HG02642 (cell line): ENCODE data around the gene ANKS3.
"Not testable (repeated sequence)": the region's sequence is repeated elsewhere in the genome, so short reads cannot be mapped to it uniquely, and the experiment has no call there.

ENCODE experiments used
- ATAC-seq: cut with Tn5 transposase; IDR thresholded peaks from one replicate; pipeline ENCODE4 v1.9.1; 2021; ENCODE audit warnings: mild to moderate bottlenecking; ENCODE audit not compliant: unreplicated experiment, poor library complexity

The ANKS3 gene

DNA sequence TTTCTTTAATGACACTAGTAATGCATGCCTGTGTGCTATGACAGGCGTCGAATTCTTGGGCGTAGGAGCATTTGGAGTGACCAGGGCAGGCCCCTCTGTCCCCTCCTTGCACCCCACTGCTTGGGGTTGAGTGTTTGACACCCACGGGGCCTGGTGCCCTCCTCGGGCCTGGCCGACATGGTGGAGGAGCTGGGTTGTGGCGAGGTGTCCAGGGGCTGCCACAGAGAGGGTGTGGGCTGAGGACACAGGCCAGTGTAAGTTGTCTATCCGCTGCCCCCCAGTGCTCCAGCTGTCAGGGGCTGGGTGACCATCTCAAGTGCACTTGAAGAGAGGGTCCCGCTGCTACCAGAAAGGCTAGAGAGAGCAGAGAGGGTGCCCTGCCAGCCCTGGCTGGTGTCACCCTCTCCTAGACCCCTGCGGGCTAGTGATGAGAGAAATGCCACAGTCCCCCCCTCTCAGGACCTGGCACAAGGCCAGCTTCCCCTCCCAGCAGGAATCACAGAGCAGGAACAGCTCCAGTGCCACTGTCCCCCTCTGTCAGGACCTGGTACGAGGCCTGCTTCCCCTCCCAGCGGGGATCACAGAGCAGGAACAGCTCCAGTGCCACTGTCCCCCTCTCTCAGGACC is 79.0 kb downstream of the ANKS3 start:
- ATAC-seq = no peak

DNA sequence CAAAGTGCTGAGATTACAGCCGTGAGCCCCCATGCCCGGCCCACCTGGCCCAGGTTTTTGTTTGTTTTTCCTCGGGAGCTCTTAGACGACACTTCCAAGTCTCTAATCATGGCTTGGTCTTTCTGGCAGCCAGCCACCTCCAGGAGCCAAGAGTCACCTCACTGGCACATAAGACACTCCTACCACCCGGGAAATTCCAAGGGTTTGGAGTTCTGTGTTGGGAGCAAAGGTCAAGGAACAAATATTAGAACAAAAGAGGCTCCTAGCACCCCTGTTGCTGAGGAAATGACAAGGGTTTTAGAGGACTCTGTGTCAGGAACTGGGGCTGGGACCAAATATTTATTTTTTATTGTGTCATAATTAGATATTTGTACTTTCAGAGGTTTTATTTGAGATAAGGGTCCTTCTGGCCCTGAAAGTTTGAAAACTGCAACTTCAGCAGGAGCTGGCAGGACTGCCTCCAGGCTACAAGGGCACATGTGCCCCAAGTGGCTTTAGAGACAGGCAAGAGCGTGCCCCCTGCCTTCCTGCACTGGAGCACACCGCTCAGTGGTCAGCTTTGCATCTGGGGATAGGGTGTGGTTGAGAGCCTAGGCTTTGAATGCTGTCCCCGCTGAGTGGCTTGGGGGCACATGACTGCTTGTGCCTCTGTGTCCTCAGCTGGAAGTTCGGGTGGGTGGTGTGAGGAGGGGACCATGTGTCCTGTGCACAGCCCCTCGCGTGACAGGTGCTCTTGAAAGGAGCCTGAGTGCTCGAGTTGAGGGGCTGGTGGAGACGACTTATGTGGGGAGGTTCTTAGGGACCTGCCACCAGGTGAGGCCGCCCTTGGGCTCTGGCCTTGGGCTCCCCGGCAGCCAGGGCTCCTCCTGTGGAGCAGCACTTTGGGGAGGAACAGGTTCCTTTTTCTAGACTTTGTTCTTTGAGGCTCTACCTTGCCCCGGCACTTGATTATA is 79.8 kb downstream of the ANKS3 start:
- no peak for ATAC-seq

DNA sequence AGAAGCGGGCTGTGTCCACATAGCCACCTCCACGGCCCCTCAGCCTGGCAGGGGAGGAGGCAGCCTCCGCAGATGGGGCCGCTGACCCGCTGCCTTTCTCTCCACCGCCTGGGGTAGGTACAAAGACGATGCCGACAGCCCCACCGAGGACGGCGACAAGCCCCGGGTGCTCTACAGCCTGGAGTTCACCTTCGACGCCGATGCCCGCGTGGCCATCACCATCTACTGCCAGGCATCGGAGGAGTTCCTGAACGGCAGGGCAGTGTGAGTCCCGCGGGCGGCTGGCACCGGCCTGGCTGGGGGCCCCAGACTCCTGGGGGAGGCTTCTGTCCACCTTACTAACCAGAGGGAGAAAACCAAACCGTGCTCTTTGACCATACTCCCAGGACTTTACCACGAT is 81.5 kb downstream of the ANKS3 start:
- no peak for ATAC-seq

DNA sequence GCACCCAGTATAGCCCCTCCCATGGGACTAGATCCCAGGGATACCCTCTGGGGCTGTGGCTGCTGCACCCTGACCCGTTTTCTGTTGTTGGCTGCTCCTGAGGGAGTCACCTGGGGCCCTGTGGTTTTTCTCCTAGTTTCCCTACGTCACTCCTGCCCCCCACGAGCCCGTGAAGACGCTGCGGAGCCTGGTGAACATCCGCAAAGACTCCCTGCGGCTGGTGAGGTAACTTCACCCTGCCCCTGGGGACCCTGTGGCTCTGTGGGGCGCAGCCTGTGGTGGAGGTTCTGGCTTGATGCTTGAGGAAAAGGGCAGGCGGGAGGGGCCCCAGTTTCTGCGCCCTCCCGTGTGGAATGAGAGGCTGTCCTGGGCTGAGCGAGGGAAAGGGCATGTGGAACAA is 82.2 kb downstream of the ANKS3 start:
- no peak for ATAC-seq

DNA sequence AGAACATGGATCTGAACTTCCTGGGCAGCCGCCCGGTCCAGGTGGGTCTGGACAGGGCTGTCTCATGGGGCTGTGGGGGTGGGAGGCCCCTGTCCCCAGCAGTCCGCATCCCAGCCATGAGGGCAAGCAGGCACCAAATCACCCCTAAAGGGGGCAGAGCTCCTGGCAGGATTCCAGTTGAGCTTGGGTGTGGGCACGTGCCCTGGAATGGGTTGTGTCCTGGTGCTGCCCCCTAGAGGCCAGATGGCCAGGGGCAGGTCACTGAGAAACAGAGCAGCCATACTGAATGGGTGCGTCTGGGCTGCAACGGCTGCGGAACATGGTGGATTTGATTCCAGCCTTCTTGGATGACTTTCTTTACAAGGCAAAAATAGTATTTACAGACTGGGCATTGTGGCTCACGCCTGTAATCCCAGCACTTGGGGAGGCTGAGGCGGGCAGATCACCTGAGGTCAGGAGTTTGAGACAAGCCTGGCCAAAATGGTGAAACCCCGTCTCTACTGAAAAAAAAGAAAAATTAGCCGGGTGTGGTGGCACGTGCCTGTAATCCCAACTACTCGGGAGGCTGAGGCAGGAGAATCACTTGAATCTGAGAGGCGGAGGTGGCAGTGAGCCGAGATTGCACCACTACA is 83.5 kb downstream of the ANKS3 start:
- ATAC-seq = not testable (repeated sequence)

DNA sequence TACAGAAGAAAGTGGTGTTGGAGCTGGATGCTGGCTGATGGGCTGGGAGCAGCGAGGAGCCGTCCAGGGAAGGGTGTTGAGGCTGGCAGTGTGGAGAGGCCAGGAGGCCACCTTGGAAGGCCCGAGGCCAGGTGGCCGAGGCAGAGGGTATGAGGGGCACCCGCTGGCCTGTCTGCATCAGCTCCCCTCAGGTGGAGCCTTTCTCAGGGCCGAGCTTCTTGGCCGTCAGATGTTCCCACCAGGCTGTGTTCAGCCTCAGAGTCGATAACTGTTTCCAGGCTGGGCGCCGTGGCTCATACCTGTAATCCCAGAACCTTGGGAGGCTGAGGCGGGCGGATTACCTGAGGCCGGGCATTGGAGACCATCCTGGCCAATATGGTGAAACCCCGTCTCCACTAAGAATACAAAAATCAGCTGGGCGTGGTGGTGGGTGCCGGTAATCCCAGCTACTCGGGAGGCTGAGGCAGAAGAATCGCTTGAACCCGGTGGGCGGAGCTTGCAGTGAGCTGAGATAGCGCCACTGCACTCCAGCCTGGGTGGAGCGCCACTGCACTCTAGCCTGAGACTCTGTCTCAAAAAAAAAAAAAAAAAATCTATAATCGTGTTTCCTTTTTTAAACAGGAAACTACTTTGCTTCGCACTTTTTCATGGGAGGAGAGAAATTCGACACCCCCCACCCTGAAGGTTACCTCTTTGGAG is 84.2 kb downstream of the ANKS3 start:
- no peak for ATAC-seq

DNA sequence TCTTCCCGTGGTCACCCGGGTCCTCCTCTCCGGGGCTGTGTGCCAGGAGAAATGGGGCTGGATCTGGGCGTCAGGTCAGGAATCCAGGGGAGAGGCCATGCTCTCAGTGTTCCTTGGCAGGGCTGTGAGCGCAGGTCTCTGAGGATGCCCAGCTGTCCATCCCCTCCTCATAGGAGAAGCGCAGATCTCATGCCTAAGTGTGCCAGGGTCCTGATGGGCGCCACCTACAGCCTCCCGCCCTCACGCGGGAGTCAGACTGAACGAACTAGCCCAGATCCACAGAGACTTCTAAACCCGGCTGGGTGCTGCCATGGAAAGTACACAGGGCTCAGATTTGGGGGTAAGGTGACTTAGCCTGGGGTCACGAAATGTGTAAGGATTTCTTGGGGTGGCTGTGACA is 85.2 kb downstream of the ANKS3 start:
- no peak for ATAC-seq

DNA sequence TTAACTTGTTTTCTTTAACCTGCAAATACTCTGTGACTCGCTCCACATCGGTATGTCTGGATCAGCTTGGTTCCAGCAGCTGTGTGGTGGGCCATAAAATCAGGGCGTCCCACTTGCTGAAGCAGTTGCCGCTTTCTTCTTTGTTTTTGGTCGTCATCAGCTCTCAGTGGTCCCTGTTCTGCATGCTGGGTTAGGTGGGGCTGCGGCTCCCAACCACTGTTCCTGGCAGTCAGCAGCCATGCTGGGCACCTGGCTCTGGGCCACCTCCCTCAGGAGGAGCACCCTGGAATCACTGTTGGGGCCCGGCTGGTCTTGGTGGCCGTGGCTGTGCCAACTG is 86.5 kb downstream of the ANKS3 start:
- ATAC-seq = no peak

DNA sequence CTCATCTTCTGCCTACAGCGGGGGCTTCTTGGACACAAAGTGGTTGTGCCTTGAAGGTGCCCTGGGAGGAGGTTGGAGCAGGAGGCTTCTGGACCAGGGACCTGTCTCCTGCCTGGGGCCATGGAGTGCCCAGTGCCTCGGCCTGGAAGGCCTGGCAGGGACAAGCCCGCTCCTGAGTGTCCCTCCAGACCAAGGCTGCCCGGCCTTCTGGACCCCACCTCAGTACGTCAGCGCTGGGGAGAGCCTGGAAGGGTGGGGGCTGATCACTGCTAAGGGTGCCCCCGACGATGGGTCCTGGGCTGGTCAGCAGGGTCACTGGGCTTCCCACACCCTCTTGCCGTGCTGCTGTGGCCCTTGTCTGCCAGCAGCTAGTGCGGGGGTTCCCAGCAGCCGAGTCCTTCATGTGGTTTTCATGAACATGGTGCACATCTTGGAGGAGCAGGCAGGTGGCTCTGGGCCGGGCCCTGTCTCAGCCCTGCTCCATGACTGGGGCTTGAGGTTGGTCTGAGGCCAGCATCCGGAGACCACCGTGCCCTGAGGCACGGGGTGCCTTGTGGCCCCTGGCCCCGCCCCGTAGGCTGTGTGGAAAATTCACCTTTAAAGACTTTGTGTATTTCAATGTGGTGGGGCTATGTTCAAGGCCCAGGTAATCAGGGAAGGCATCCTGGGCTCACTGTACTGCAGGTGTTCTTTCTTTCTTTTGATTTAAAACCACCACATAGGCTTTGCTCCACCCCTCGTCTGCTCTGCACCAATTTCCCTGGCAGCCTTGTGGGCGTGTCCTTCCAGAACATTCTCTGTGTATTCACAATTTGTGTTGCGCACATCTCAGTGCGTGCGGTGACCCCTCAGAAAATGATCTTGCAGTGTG is 87.1 kb downstream of the ANKS3 start:
- ATAC-seq = no peak
